Measurements from ENCODE around the gene ADCK1. TPM values are rescaled to one million over a fixed set of nuclear protein-coding genes. Genes with fewer than 3 reads are reported as not detected.

ADCK1 gene
- total and polyA plus RNA-seq, 2 donors (not counting 1 experiment from before 2014, with no cell fraction given): 10.6 to 18.3 TPM

DNA sequence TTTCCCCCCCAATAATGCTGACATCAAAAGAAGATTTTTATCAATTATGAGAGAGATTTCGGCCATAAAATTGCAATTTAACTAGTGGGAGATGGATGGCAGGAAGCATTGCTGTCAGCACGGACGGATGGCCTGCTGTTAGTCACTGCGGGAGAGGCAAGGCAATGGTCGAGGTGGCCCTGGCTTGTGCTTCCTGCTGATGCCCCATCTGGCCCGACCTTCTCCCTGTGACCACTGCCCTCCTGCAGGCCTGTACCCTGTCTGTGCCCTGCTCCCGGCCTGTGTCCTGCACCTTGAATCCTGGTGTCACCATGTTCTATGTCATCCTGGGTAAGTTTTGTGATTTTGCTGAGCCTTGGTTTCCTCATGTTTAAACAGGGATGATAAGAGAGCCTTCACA, 67.6 kb downstream of the ADCK1 start:
- CTCF ChIA-PET: no interaction called here
- H2AFZ ChIP-seq (ENCODE audit: insufficient read depth, low read depth, low read length, poor library complexity, severe bottlenecking): no peak overlapping the region
- no peaks in the 10 kb centered on the region for H3K79me2 ChIP-seq (ENCODE audit: control insufficient read depth, insufficient read depth, low read length)
- TF ChIP-seq, protein P1, sequence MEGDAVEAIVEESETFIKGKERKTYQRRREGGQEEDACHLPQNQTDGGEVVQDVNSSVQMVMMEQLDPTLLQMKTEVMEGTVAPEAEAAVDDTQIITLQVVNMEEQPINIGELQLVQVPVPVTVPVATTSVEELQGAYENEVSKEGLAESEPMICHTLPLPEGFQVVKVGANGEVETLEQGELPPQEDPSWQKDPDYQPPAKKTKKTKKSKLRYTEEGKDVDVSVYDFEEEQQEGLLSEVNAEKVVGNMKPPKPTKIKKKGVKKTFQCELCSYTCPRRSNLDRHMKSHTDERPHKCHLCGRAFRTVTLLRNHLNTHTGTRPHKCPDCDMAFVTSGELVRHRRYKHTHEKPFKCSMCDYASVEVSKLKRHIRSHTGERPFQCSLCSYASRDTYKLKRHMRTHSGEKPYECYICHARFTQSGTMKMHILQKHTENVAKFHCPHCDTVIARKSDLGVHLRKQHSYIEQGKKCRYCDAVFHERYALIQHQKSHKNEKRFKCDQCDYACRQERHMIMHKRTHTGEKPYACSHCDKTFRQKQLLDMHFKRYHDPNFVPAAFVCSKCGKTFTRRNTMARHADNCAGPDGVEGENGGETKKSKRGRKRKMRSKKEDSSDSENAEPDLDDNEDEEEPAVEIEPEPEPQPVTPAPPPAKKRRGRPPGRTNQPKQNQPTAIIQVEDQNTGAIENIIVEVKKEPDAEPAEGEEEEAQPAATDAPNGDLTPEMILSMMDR (IDR thresholded peaks at IDR 0.05): no peak
- TF ChIP-seq EZH2 (IDR thresholded peaks at IDR 0.05; ENCODE audit: borderline replicate concordance, insufficient read depth, low read depth, low read length, poor library complexity, severe bottlenecking): no peak
- H3K27me3 ChIP-seq (replicated peaks in 1 of 4; ENCODE audit: control extremely low read depth in 1 of 4, control insufficient read depth in 3 of 4, insufficient read depth in 4 of 4, low read length in 3 of 4): no peaks in the 10 kb centered on the region
- H3K27ac ChIP-seq (ENCODE audit: low read length in 2 of 2): no peak overlapping the region
- POLR2A ChIA-PET: no interaction called here
- ATAC-seq (ENCODE audit: low read depth): no peak
- no peaks in the 10 kb centered on the region for H3K36me3 ChIP-seq (replicated peaks in 1 of 2; ENCODE audit: control extremely low read depth in 1 of 2, control insufficient read depth in 1 of 2, extremely low read depth in 1 of 2, insufficient read depth in 2 of 2, low read length in 1 of 2)
- no peak overlapping the region for H3K9ac ChIP-seq (ENCODE audit: low read length)
- Mint-ChIP-seq H3K4me3 (no peak overlapping the region), H3K27ac (no peak overlapping the region), H3K4me1 (peaks cover 1% of the 10 kb centered on the region), H3K9me3 (ENCODE audit: insufficient read depth) (peaks cover 4% of the 10 kb centered on the region), H3K27me3 (no peaks in the 10 kb centered on the region)
- peaks cover 0 to 6% (median 0%) of the 10 kb centered on the region in 3 donors for H3K9me3 ChIP-seq (ENCODE audit: control extremely low read depth in 1 of 3, control insufficient read depth in 2 of 3, insufficient read depth in 1 of 3, low read length in 2 of 3)
- intact Hi-C loops (cut with micrococcal nuclease): no loop called here
- no peaks in the 10 kb centered on the region for H3K4me1 ChIP-seq (ENCODE audit: control insufficient read depth in 2 of 2, insufficient read depth in 2 of 2, low read length in 2 of 2)
- H4K20me1 ChIP-seq (ENCODE audit: control insufficient read depth, insufficient read depth, low read length, poor library complexity, severe bottlenecking): no peaks in the 10 kb centered on the region
- 83% methylated on average over 7 of the region's 7 CpGs for WGBS (ENCODE audit: insufficient coverage)
- no peak overlapping the region for H3K4me3 ChIP-seq (ENCODE audit: control extremely low read depth in 1 of 5, extremely low read depth in 1 of 5, insufficient read depth in 1 of 5, low read depth in 2 of 5, low read length in 4 of 5)
- no peak for DNase-seq
- H3K4me2 ChIP-seq (replicated peaks; ENCODE audit: low read depth, low read length, poor library complexity, severe bottlenecking): no peak overlapping the region

DNA sequence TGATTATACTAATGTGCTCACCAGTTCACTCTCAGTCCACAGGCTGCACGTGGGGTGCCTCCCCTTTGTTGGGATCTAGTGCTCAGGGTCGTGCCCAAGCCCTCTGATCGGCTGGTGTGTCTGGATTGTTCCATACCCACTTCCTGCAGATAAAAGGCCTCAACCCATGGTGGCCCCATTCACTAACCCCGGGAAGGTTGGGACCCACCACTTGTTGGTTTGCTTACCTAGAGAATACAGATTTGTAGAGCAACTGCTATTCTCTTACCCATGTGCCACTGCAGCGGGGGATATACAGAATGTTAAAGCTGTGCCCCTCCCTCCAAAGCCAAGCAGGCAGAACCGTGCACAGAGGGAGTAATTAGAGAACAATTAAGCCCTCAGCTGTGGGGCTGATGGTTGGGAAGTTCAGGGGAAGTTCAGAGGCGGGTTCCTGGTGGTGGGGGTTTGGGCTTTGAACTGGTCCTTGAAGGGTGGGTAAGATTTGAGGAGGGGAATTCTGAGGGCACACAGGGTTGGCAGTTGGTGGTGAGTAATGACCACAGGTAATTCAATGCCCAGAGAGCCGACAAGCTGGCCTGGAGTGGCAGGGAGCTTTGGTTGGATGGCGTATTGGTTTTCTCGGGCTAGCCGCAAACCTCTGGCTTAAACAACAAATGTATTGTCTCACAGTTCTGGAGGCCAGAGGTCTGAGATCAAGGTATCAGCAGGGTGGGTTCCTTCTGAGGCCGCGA, 68.8 kb downstream of the ADCK1 start:
- 66% methylated on average over 9 of the region's 13 CpGs for WGBS (ENCODE audit: insufficient coverage)
- no peak overlapping the region for H3K9ac ChIP-seq (ENCODE audit: low read length)
- ATAC-seq (ENCODE audit: low read depth) (no peak), DNase-seq (no peak)
- ChIA-PET CTCF (no interaction called here), POLR2A (no interaction called here)
- H3K9me3 Mint-ChIP-seq (ENCODE audit: insufficient read depth): peaks cover 6% of the 10 kb centered on the region
- no peaks in the 10 kb centered on the region for H3K27me3 ChIP-seq (replicated peaks in 1 of 4; ENCODE audit: control extremely low read depth in 1 of 4, control insufficient read depth in 3 of 4, insufficient read depth in 4 of 4, low read length in 3 of 4)
- H3K27ac ChIP-seq (ENCODE audit: low read length in 2 of 2): no peak overlapping the region
- TF ChIP-seq, protein P1 (IDR thresholded peaks at IDR 0.05): no peak
- no peak overlapping the region for H3K27ac Mint-ChIP-seq
- no peaks in the 10 kb centered on the region for H3K27me3 Mint-ChIP-seq
- no peaks in the 10 kb centered on the region for H3K36me3 ChIP-seq (replicated peaks in 1 of 2; ENCODE audit: control extremely low read depth in 1 of 2, control insufficient read depth in 1 of 2, extremely low read depth in 1 of 2, insufficient read depth in 2 of 2, low read length in 1 of 2)
- H3K4me3 ChIP-seq (ENCODE audit: control extremely low read depth in 1 of 5, extremely low read depth in 1 of 5, insufficient read depth in 1 of 5, low read depth in 2 of 5, low read length in 4 of 5): no peak overlapping the region
- H3K9me3 ChIP-seq (ENCODE audit: control extremely low read depth in 1 of 3, control insufficient read depth in 2 of 3, insufficient read depth in 1 of 3, low read length in 2 of 3): peaks cover 0 to 17% (median 5%) of the 10 kb centered on the region in 3 donors
- H3K4me3 Mint-ChIP-seq: no peak overlapping the region
- H3K4me1 ChIP-seq (ENCODE audit: control insufficient read depth in 2 of 2, insufficient read depth in 2 of 2, low read length in 2 of 2): no peaks in the 10 kb centered on the region
- H3K79me2 ChIP-seq (ENCODE audit: control insufficient read depth, insufficient read depth, low read length): no peaks in the 10 kb centered on the region
- H2AFZ ChIP-seq (ENCODE audit: insufficient read depth, low read depth, low read length, poor library complexity, severe bottlenecking): no peak overlapping the region
- intact Hi-C loops (cut with micrococcal nuclease): no loop called here
- H3K4me1 Mint-ChIP-seq: peaks cover 1% of the 10 kb centered on the region
- no peaks in the 10 kb centered on the region for H4K20me1 ChIP-seq (ENCODE audit: control insufficient read depth, insufficient read depth, low read length, poor library complexity, severe bottlenecking)
- no peak overlapping the region for H3K4me2 ChIP-seq (replicated peaks; ENCODE audit: low read depth, low read length, poor library complexity, severe bottlenecking)

Data from B cell (primary cell).